DMS114 treated with DMSO at 0.1 percent for 48 hours (cell line): Measurements from ENCODE around the gene LMOD1.
"Not testable (repeated sequence)": the region's sequence is repeated elsewhere in the genome, so short reads cannot be mapped to it uniquely, and the experiment has no call there.

ENCODE experiments used
- DNase-seq: peaks from one replicate; lab custom pipeline; 2025; ENCODE audit not compliant: unreplicated experiment; lab: John Stamatoyannopoulos, UW

The LMOD1 gene

GRCh38 chr1:201917362-201918033 lies 28.9 kb downstream of the LMOD1 start:
- DNase-seq = no peak

DNA sequence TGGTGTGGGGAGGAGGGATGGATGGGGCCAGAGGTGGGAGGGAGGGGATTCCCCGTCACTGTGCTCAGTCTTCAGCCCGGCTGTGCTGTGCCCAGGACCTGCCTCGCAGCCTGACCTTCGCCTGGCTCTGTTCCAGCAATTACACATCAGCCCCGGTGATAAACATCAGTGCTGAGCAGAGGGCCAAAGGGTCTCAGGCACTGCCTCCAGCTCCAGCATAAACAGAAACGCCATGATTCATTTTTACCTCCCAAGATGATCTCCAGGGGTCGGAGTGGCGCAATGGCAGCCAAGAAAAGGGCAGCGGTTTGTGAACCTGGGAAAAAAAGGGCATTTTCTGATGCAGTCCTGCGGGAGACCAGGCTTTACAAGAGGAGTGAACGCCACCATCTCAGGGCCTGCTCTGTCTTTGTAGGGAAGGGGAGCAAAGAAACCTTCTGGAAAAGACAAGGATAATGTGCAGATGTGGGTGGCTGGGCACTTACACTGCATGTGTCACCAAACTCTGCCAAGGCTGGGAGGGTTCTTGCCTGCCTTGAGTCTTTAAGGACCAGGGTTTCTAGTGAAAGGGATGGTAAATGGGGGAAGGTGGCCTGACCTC lies 29.6 kb downstream of the LMOD1 start:
- no peak for DNase-seq

GRCh38 chr1:201914456-201915235 lies 31.7 kb downstream of the LMOD1 start:
- DNase-seq = no peak

- no peak for DNase-seq
Observed at GRCh38 chr1:201912832-201913231, 33.5 kb downstream of the LMOD1 start.

GRCh38 chr1:201911826-201912571 lies 34.3 kb downstream of the LMOD1 start:
- DNase-seq = no peak

DNA sequence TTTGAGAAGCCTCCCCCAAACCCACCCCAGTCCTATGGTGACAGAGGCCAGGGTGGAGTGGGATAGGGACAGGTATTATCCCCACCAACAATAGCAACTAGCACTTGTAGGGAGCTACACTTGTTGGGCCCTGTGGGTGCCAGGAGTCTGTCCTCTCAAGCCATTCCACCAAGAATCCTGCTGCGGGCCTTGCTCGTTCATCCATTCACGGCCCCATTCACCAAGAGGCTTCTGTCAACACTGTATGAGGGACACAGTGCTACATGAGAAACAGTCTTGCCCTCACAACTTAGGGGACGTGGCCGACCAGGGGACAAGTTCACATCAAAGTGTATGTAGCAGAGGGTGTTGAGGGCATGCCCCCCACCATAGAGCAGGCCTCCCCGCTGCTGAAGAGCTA lies 38.7 kb downstream of the LMOD1 start:
- DNase-seq = no peak

DNA sequence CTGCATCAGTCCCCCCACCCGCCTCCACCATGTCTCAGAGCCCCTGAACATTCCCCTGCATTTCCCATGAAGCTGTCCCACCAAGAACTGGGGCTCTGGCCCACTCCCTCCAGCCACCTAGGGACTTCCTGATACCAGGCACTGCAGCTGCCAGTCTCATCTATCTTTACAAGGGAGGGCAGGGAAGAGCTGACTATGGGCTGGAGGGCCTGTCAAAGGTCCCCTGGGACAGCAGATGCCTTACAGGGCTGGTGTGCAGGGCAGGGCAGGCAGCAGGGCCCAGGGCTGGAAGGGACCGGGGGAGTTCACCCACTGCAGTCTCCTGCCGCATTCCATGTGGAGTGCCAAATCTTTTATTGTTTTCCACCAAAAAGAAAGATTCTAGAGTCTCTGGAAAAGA lies 40.0 kb downstream of the LMOD1 start:
- no peak for DNase-seq

- DNase-seq = no peak
Observed at GRCh38 chr1:201905234-201905890, 41.0 kb downstream of the LMOD1 start.

DNA sequence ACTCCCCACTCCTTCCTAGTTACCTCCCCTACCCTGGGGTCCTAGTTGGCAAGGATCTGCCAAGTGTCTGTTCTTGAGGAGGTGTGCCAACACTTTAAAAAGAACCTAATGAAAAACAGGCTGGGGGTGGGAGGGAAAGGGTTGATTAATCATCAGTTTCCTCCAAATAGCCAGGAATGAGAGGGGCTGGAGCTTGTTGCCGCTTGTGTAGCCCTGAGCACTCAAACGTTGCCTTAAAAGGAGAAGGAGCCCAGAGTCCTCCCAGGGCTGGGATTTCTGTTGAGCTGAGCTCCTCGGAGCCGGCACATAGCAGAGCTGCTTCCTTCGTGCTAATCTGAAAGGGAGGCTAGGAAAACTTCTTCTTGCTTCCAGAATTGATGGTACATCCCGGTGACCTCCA lies 41.8 kb downstream of the LMOD1 start:
- DNase-seq = no peak

- DNase-seq = no peak
Observed at GRCh38 chr1:201903135-201903534, 43.2 kb downstream of the LMOD1 start.

GRCh38 chr1:201902198-201902597 lies 44.1 kb downstream of the LMOD1 start:
- DNase-seq = no peak

DNA sequence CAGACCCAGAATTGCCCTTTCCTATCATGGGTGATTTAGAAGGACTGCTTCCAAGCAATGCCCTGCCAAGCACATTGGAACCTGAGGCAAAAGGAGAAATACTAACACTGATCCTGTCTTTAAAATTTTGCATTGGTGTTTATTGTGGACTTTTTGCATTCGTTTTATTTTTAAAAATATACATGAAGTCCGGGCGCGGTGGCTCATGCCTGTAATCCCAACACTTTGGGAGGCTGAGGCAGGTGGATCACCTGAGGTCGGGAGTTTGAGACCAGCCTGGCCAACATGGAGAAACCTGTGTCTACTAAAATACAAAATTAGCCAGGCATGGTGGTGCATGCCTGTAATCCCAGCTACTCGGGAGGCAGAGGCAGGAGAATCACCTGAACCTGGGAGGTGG lies 45.3 kb downstream of the LMOD1 start:
- not testable (repeated sequence) for DNase-seq

DNA sequence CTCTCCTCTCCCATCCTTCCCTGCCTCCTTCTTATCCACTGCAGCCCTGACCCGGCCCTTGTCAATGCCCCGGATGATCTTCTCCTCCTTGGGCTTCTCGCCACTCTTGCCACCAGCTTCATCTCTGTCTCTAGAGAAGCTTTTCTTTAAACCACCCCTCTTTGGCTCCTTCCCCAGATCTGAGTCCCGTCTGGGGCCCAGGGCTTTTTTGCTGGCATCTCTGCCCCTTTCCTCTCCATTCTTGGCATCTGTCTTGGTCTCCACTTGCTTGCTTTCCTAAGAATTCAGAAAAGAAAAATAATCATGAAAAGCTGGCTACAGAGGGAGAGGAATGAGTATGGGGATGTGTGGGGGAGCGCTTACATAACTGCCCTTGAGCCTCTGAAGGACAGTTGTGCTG lies 45.9 kb downstream of the LMOD1 start:
- DNase-seq = no peak

DNA sequence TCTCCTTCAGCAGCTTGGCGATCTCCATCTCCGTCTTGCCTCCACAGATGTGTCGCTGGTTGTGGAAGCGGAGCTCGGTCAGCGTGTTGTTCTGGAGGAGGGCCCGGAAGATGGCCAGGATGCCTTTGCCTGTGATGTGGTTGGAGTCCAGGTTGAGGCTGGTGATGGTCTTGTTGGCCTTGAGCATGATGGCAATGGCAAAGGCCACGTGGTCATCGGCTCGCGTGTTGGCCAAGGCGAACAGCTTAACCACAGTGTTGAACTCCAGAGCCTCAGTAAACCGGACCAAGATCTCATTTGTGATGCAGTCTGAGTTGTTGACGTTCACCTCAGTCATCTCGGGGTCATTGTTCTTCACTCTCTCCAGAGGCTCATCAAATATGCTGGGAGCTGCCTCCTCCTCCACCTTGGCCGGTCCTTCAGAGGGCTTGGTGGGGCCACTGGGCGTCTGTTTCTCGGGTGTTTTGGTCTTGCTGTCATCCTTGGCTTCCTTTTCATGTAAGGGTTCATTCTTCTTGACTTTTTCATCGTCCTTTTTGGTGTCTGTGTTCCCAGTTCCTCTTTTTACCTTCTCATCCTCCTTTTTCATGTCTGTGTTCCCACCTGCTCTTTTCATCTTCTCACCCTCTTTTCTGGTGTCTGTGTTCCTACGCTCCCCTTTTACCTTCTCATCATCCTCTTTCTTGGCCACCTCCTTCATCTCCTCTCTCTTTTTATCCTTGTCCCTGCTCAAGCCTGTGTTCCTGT lies 46.5 kb downstream of the LMOD1 start:
- DNase-seq = no peak

- DNase-seq = no peak
Observed at GRCh38 chr1:201898992-201899391, 47.4 kb downstream of the LMOD1 start.

- DNase-seq = no peak
Observed at GRCh38 chr1:201898240-201898894, 48.0 kb downstream of the LMOD1 start.

GRCh38 chr1:201896951-201897391 lies 49.4 kb downstream of the LMOD1 start:
- DNase-seq = no peak

DNA sequence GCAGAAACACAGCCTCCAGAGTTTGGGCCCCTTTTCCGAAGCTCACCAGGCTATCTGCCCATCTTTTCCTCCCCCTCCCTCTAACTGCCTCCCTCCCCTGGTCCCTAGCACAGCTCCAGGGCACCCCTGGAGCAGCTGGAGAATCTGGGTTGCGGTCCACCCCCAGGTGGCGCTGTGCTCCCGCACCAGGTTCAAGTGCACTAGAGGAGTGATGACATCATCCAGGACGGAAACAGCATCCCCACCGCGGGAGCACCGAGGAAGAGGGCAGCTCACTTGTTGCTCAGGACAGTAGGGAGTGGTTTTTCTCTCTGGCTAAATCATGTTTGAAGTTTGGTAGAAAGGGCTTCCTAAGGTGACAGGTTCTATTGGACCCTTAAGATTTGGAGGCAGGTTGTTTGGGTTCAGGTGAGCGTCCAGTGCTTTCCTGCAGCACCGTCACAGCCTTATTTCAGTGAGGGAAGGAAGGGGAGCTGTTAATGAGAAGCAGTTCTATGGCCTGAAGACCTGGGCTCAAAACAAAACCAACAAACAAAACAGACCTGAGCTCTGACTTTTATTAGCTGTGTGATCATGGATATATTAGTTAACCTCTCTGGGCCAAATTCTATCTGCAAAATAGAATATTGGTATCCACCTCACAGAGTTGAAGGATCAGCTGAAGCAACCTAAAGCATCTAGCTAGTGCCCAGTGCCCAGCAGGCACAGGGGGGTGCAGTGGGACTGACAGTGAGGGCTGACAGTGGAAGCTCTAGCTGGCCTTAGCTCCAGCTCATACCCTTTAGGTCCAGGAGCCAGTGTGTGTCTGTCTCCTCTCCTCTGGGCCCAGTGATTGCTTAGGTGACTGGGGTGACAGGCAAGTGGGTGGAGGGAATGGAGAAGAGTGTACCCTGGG lies 50.2 kb downstream of the LMOD1 start:
- DNase-seq = peak; percentile 68
